SK-N-SH treated with all-trans-retinoic acid at 6 μM for 48 hours (cell line): ENCODE results near the gene SEC31B.

Experiments used
- ATAC-seq: fragments of 200-7000 bp; cut with Tn5 transposase; 3 replicates; pipeline ENCODE4 v1.9.1; 2020; ENCODE audit warnings: mild to moderate bottlenecking, moderate library complexity
- ARNTL ChIP-seq: fragments of 450-650 bp; formaldehyde crosslinking; IDR thresholded peaks from 2 replicates; pipeline ENCODE4 v1.5.0; 2020; ENCODE audit warnings: low read depth, mild to moderate bottlenecking, moderate library complexity, borderline replicate concordance
- ESRRG ChIP-seq: fragments of 250-450 bp; sonication (Bioruptor Pico); IDR thresholded peaks from 2 replicates; pipeline ENCODE4 v1.6.1; 2021; ENCODE audit warnings: mild to moderate bottlenecking
- ISL1 ChIP-seq: fragments of 250-450 bp; sonication (Bioruptor Pico); IDR thresholded peaks from 2 replicates; pipeline ENCODE4 v2.1.2; 2022; ENCODE audit warnings: mild to moderate bottlenecking, moderate library complexity
- OSR1 ChIP-seq: fragments of 250-450 bp; sonication (Bioruptor Pico); IDR thresholded peaks from 2 replicates; pipeline ENCODE4 v1.8.0; 2022; ENCODE audit warnings: moderate library complexity, mild to moderate bottlenecking, inconsistent platforms
- PPARA ChIP-seq: fragments of 250-450 bp; sonication (Bioruptor Pico); IDR thresholded peaks from 2 replicates; pipeline ENCODE4 v1.5.0; 2020; ENCODE audit warnings: mild to moderate bottlenecking, borderline replicate concordance
- RARB ChIP-seq: fragments of 250-450 bp; sonication (Bioruptor Pico); IDR thresholded peaks from 2 replicates; pipeline ENCODE4 v1.8.0; 2021; ENCODE audit warnings: mild to moderate bottlenecking, moderate library complexity
- TCF4 ChIP-seq: fragments of 250-450 bp; sonication (Bioruptor Pico); IDR thresholded peaks from 2 replicates; pipeline ENCODE4 v1.8.0; 2021; ENCODE audit warnings: mild to moderate bottlenecking, moderate library complexity, borderline replicate concordance
- TOX ChIP-seq: fragments of 250-450 bp; sonication (Bioruptor Pico); IDR thresholded peaks from 2 replicates; pipeline ENCODE4 v1.8.0; 2021; ENCODE audit warnings: mild to moderate bottlenecking, moderate library complexity, borderline replicate concordance
- ZC3H10 ChIP-seq: fragments of 250-450 bp; sonication (Bioruptor Pico); IDR thresholded peaks from 2 replicates; pipeline ENCODE4 v1.5.1; 2021; ENCODE audit warnings: mild to moderate bottlenecking, moderate library complexity
- ZFP3 ChIP-seq: fragments of 250-450 bp; sonication (Bioruptor Pico); IDR thresholded peaks from 2 replicates; pipeline ENCODE4 v1.5.0; 2020; ENCODE audit warnings: mild to moderate bottlenecking, moderate library complexity
- ZFP30 ChIP-seq: fragments of 450-650 bp; formaldehyde crosslinking; IDR thresholded peaks from 2 replicates; pipeline ENCODE4 v1.5.0; 2022; ENCODE audit warnings: mild to moderate bottlenecking, moderate library complexity
- TF ChIP-seq, protein P1 (sequence below): fragments of 250-450 bp; sonication (Bioruptor Pico); IDR thresholded peaks from 2 replicates; pipeline ENCODE4 v1.5.1; 2021; ENCODE audit warnings: mild to moderate bottlenecking, moderate library complexity
- TF ChIP-seq, protein P2 (sequence below): fragments of 250-450 bp; sonication (Bioruptor Pico); IDR thresholded peaks from 2 replicates; pipeline ENCODE4 v1.8.0; 2021; ENCODE audit warnings: low read depth, mild to moderate bottlenecking, moderate library complexity, borderline replicate concordance

The SEC31B gene

DNA sequence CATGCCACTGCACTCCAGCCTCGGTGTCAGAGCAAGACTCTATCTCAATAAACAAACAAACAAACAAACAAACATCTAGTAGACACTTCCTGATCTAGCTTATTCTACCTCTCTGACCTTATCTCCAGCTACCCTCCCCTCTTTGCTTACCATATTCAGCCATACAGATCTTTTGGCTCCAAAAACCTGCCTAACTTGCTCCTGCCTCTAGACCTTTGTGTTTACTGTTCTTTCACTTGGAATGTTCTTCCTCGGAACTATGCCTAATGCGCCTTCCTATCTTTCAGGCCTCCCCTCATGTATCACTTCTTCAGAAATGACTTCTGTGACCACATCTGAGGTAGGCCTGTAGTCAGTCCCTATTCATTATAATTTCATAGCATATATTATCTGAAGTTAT lies 77.1 kb downstream of the SEC31B start (continued):
- TF ChIP-seq, protein P1, sequence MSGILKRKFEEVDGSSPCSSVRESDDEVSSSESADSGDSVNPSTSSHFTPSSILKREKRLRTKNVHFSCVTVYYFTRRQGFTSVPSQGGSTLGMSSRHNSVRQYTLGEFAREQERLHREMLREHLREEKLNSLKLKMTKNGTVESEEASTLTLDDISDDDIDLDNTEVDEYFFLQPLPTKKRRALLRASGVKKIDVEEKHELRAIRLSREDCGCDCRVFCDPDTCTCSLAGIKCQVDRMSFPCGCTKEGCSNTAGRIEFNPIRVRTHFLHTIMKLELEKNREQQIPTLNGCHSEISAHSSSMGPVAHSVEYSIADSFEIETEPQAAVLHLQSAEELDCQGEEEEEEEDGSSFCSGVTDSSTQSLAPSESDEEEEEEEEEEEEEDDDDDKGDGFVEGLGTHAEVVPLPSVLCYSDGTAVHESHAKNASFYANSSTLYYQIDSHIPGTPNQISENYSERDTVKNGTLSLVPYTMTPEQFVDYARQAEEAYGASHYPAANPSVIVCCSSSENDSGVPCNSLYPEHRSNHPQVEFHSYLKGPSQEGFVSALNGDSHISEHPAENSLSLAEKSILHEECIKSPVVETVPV: no peak
- TF ChIP-seq ZFP30 (CRISPR knock-in tag) (no peak), PPARA (CRISPR knock-in tag) (no peak)

DNA sequence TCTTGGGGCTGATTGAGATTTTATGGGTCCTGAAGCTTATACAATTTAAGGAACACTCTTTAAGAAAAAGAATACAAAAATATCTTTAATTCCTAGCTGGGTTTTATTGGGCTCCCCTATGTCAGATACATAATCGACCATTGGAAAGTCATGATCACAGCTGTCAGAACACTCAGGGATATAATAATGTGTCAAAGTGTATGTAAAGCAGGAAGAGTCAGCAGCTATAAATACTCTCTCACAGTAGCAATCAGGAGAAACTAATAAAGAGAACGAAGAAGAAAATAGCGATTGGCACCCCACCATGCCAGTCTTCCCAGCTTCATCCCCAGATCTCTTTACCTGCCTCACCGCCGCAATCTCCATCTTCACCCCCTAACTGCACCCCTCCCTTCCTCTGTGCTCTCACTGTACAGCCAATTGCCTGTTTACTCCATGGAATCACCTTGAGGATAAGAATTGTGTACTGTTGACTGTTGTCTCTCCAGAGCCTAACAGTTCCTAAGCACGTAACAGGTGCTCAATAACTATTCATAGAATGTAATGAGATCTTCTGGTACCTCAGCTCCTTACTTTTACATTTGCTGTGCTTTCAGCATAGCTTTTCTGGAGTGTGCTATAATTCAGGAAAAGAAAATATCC lies 80.9 kb downstream of the SEC31B start:
- no peak for TF ChIP-seq TOX (CRISPR knock-in tag)
- TF ChIP-seq OSR1 (CRISPR knock-in tag): no peak
- no peak for TF ChIP-seq ZFP30 (CRISPR knock-in tag)
- TF ChIP-seq ARNTL: no peak
- TF ChIP-seq RARB (CRISPR knock-in tag): no peak
- no peak for TF ChIP-seq ZFP3 (CRISPR knock-in tag)
- TF ChIP-seq ISL1 (CRISPR knock-in tag): no peak
- TF ChIP-seq ESRRG (CRISPR knock-in tag): no peak
- TF ChIP-seq, protein P2, sequence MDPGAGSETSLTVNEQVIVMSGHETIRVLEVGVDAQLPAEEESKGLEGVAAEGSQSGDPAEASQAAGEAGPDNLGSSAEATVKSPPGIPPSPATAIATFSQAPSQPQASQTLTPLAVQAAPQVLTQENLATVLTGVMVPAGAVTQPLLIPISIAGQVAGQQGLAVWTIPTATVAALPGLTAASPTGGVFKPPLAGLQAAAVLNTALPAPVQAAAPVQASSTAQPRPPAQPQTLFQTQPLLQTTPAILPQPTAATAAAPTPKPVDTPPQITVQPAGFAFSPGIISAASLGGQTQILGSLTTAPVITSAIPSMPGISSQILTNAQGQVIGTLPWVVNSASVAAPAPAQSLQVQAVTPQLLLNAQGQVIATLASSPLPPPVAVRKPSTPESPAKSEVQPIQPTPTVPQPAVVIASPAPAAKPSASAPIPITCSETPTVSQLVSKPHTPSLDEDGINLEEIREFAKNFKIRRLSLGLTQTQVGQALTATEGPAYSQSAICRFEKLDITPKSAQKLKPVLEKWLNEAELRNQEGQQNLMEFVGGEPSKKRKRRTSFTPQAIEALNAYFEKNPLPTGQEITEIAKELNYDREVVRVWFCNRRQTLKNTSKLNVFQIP (CRISPR knock-in tag): no peak
- TF ChIP-seq ZC3H10 (CRISPR knock-in tag): no peak
- no peak for TF ChIP-seq TCF4 (CRISPR knock-in tag)
- ATAC-seq: no peak
